SK-N-SH (cell line): ENCODE measurements around the gene ZEB1. TPM values are rescaled to one million over a fixed set of nuclear protein-coding genes. Genes with fewer than 3 reads are reported as not detected.

Experiments used
- CTCF ChIA-PET: fragments of 300-600, 350-600 bp; formaldehyde crosslinking; extraction: SDS; loops from one replicate; lab custom pipeline; 2021; lab: Yijun Ruan, JAX
- POLR2A ChIA-PET: fragments of 350-600 bp; sonication (Branson Sonifier 250); formaldehyde crosslinking; extraction: SDS; loops from one replicate; lab custom pipeline; 2020; ENCODE audit warnings: antibody characterized with exemption, inconsistent platforms; lab: Yijun Ruan, JAX
- DNase-seq: peaks from one replicate; pipeline ENCODE4 v3.0.0; 2012
- H2AFZ ChIP-seq: fragments of 200-600 bp; sonication (generic); 2 replicates; pipeline ENCODE4 v1.8.1; 2016; ENCODE audit warnings: antibody characterized with exemption, mild to moderate bottlenecking, low read depth
- H3F3A ChIP-seq: fragments of 200-600 bp; sonication (generic); replicated peaks from 2 replicates; pipeline ENCODE3; 2016; ENCODE audit warnings: antibody characterized with exemption, mild to moderate bottlenecking; ENCODE audit not compliant: insufficient read depth
- H3K27ac ChIP-seq, 2 experiments: fragments of 200-500 bp in 1 of 2; fragments of 200-600 bp in 1 of 2; sonication (Bioruptor generic) in 1 of 2; sonication (generic), shearing (Covaris generic) in 1 of 2; 2 replicates each; pipeline versions ENCODE4 v1.5.1 to v1.6.1; 2014 to 2016; ENCODE audit warnings: low read depth in 2 of 2, inconsistent platforms in 1 of 2, low read length in 1 of 2, mild to moderate bottlenecking in 1 of 2, mixed read lengths in 1 of 2
- H3K27me3 ChIP-seq: fragments of 200-600 bp; sonication (generic), shearing (Covaris generic); 2 replicates; pipeline ENCODE4 v1.6.1; 2016; ENCODE audit warnings: mixed run types; ENCODE audit not compliant: insufficient read depth
- H3K36me3 ChIP-seq, 2 experiments: fragments of 200-500 bp in 1 of 2; fragments of 200-600 bp in 1 of 2; sonication (Bioruptor generic) in 1 of 2; sonication (generic) in 1 of 2; replicated peaks in 1 of 2; 2 replicates each; pipeline versions ENCODE3 to v1.5.1; 2014 to 2016; ENCODE audit warnings: low read length in 1 of 2, mild to moderate bottlenecking in 1 of 2; ENCODE audit not compliant: insufficient read depth in 2 of 2, control insufficient read depth in 1 of 2
- H3K4me1 ChIP-seq, 2 experiments: fragments of 200-500 bp in 1 of 2; fragments of 200-600 bp in 1 of 2; sonication (Bioruptor generic) in 1 of 2; sonication (generic), shearing (Covaris generic) in 1 of 2; 2 replicates each; pipeline versions ENCODE4 v1.5.1 to v1.6.1; 2014 to 2016; ENCODE audit warnings: low read depth in 1 of 2, low read length in 1 of 2, mixed run types in 1 of 2; ENCODE audit not compliant: insufficient read depth in 2 of 2, control insufficient read depth in 1 of 2
- H3K4me2 ChIP-seq: fragments of 200-600 bp; sonication (generic), shearing (Covaris generic); 2 replicates; pipeline ENCODE4 v1.6.1; 2017; ENCODE audit warnings: mixed run types
- H3K4me3 ChIP-seq, 2 experiments: fragments of 200-500 bp in 1 of 2; fragments of 200-600 bp in 1 of 2; sonication (Bioruptor generic) in 1 of 2; sonication (generic), shearing (Covaris generic) in 1 of 2; 2 replicates each; pipeline versions ENCODE4 v1.5.1 to v1.8.1; 2014 to 2016; ENCODE audit warnings: low read depth in 2 of 2, inconsistent platforms in 1 of 2, low read length in 1 of 2, mild to moderate bottlenecking in 1 of 2, mixed read lengths in 1 of 2, moderate library complexity in 1 of 2
- H3K79me2 ChIP-seq: fragments of 200-600 bp; sonication (generic); 2 replicates; pipeline ENCODE4 v1.8.1; 2017; ENCODE audit warnings: mild to moderate bottlenecking; ENCODE audit not compliant: insufficient read depth
- H3K9ac ChIP-seq: fragments of 200-600 bp; sonication (generic); 2 replicates; pipeline ENCODE4 v1.6.1; 2017; ENCODE audit warnings: mixed run types
- H3K9me2 ChIP-seq: fragments of 200-600 bp; sonication (generic); 2 replicates; pipeline ENCODE4 v1.6.1; 2017; ENCODE audit warnings: mixed run types
- H3K9me3 ChIP-seq: fragments of 200-600 bp; sonication (generic); 2 replicates; pipeline ENCODE4 v1.6.1; 2017; ENCODE audit warnings: mixed run types, mild to moderate bottlenecking, moderate library complexity
- H4K20me1 ChIP-seq: fragments of 200-600 bp; sonication (generic); 2 replicates; pipeline ENCODE4 v1.6.1; 2017; ENCODE audit warnings: mild to moderate bottlenecking, mixed run types; ENCODE audit not compliant: insufficient read depth
- CTCF ChIP-seq: fragments of 200-600 bp; sonication (generic); IDR thresholded peaks from 2 replicates; pipeline ENCODE4 v1.6.1; 2017; ENCODE audit warnings: antibody characterized with exemption, mild to moderate bottlenecking, moderate library complexity
- ELF1 ChIP-seq: IDR thresholded peaks from 2 replicates; pipeline ENCODE4 v1.4.0; 2012
- EZH2phosphoT487 ChIP-seq: fragments of 200-600 bp; sonication (generic); IDR thresholded peaks from 2 replicates; pipeline ENCODE4 v1.6.1; 2017; ENCODE audit warnings: low read depth, mixed run types, mild to moderate bottlenecking, antibody characterized with exemption, moderate library complexity, borderline replicate concordance
- NFIC ChIP-seq: IDR thresholded peaks from 2 replicates; pipeline ENCODE4 v1.4.0; 2012; ENCODE audit warnings: borderline replicate concordance
- TCF12 ChIP-seq: IDR thresholded peaks from 2 replicates; pipeline ENCODE4 v1.4.0; 2012
- WGBS: methylation state at CpG from one replicate; pipeline ENCODE4 v1.1.6; 2017; ENCODE audit warnings: low lambda C conversion rate; 5-methylcytosine and 5-hydroxymethylcytosine counted together
- polyA plus RNA-seq, 3 experiments: library from polyadenylated mRNA; depleted of rRNA; stranded (reverse); fragments of >200 nt; gene quantifications; 2 replicates each; pipeline ENCODE4 v1.2.3, GENCODE V29; 2012
- TF ChIP-seq, protein P1 (sequence below): fragments of 150-350 bp; IDR thresholded peaks from 2 replicates; pipeline ENCODE4 v1.6.1; 2017; ENCODE audit warnings: antibody characterized with exemption, low read length, low read depth, borderline replicate concordance
- TF ChIP-seq, protein P2 (sequence below): fragments of 150-350 bp; IDR thresholded peaks from 2 replicates; pipeline ENCODE4 v1.6.1; 2016; ENCODE audit warnings: mild to moderate bottlenecking, low read depth, low read length

ZEB1 gene
- polyA plus RNA-seq, 1 of the 3 experiments (the other 2 are of a cell fraction): 5.4 TPM

DNA sequence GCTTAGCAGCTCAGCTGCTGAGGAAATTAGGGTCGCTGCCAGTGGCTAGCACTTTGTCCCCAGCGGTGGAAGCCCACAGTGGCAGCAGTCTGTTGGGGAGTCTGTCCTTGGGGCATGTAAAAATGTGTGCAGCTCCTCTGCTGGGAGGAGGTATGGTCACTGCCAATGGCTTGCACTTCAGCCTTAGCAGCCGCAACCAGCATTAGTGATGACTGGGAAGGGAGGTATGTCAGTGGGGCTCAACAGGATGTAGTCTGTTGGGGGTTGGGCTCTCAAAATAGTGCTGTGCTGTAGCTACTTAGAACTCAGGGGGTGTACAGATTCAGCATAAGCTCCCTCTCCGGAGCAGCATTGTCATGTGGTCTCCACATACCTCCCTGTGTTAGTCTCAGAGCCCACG, 189.9 kb downstream of the ZEB1 start:
- ChIA-PET POLR2A (no interaction called here), CTCF (no interaction called here)
- no peak overlapping the region for H2AFZ ChIP-seq
- DNase-seq: no peak
- 0 out of 2 replicates have a peak, but pooled peaks cover 4% of the 10 kb centered on the region for H3K79me2 ChIP-seq
- no peaks in the 10 kb centered on the region for H3F3A ChIP-seq
- H3K4me3 ChIP-seq: no peak overlapping the region
- no peak overlapping the region for H3K27ac ChIP-seq
- H3K9me2 ChIP-seq: no peaks in the 10 kb centered on the region
- peaks cover 34 to 44% of the 10 kb centered on the region in 2 experiments for H3K36me3 ChIP-seq
- TF ChIP-seq, protein P1, sequence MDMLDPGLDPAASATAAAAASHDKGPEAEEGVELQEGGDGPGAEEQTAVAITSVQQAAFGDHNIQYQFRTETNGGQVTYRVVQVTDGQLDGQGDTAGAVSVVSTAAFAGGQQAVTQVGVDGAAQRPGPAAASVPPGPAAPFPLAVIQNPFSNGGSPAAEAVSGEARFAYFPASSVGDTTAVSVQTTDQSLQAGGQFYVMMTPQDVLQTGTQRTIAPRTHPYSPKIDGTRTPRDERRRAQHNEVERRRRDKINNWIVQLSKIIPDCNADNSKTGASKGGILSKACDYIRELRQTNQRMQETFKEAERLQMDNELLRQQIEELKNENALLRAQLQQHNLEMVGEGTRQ: no peak
- no peak for TF ChIP-seq EZH2phosphoT487
- TF ChIP-seq, protein P2, sequence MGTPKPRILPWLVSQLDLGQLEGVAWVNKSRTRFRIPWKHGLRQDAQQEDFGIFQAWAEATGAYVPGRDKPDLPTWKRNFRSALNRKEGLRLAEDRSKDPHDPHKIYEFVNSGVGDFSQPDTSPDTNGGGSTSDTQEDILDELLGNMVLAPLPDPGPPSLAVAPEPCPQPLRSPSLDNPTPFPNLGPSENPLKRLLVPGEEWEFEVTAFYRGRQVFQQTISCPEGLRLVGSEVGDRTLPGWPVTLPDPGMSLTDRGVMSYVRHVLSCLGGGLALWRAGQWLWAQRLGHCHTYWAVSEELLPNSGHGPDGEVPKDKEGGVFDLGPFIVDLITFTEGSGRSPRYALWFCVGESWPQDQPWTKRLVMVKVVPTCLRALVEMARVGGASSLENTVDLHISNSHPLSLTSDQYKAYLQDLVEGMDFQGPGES: no peak
- no peak for TF ChIP-seq NFIC
- TF ChIP-seq TCF12: no peak
- TF ChIP-seq ELF1: no peak
- H3K9ac ChIP-seq: no peak overlapping the region
- H3K27me3 ChIP-seq: no peaks in the 10 kb centered on the region
- peaks cover 20% of the 10 kb centered on the region for H3K9me3 ChIP-seq
- WGBS: 100% methylated on average over 2 of the region's 5 CpGs
- no peaks in the 10 kb centered on the region for H3K4me1 ChIP-seq
- no peak overlapping the region for H3K4me2 ChIP-seq
- no peaks in the 10 kb centered on the region for H4K20me1 ChIP-seq

GRCh38 chr10:31509989-31510388, 191.0 kb downstream of the ZEB1 start:
- POLR2A ChIA-PET: no interaction called here
- no peaks in the 10 kb centered on the region for H4K20me1 ChIP-seq
- H3K4me1 ChIP-seq: no peaks in the 10 kb centered on the region; a peak in 1 of 4 replicates
- TF ChIP-seq CTCF: no peak
- no peak overlapping the region for H3K4me2 ChIP-seq
- no peaks in the 10 kb centered on the region for H3K27me3 ChIP-seq
- H3K9ac ChIP-seq: no peak overlapping the region
- no peak overlapping the region for H3K27ac ChIP-seq
- 0 out of 2 replicates have a peak, but pooled peaks cover 4% of the 10 kb centered on the region for H3K79me2 ChIP-seq
- H3K9me2 ChIP-seq: no peaks in the 10 kb centered on the region
- no peak for DNase-seq
- peaks cover 42 to 50% of the 10 kb centered on the region in 2 experiments for H3K36me3 ChIP-seq
- H3K4me3 ChIP-seq: no peak overlapping the region
- H3F3A ChIP-seq: peaks cover 7% of the 10 kb centered on the region
- H3K9me3 ChIP-seq: peaks cover 15% of the 10 kb centered on the region
- H2AFZ ChIP-seq: no peak overlapping the region
- CTCF ChIA-PET: no interaction called here
